SU-DHL-6 (cell line): Measurements from ENCODE around the gene SPATA16.

Experiments used
- EZH2phosphoT487 ChIP-seq: fragments of 200-600 bp; sonication (generic), shearing (Covaris generic); conservative IDR thresholded peaks from 2 replicates; pipeline ENCODE4 v1.6.1; 2018; ENCODE audit warnings: mild to moderate bottlenecking, antibody characterized with exemption, low read length, moderate library complexity, mixed read lengths
- TF ChIP-seq, protein P1 (sequence below): fragments of 200-600 bp; sonication (generic); IDR thresholded peaks from one replicate; pipeline ENCODE4 v1.5.1; 2017; ENCODE audit warnings: antibody characterized with exemption, mild to moderate bottlenecking, low read length, moderate library complexity; ENCODE audit not compliant: insufficient read depth, poor library complexity, severe bottlenecking

GRCh38 chr3:172951511-172951910 lies 189.5 kb downstream of the SPATA16 start:
- no peak for TF ChIP-seq EZH2phosphoT487
- TF ChIP-seq, protein P1, sequence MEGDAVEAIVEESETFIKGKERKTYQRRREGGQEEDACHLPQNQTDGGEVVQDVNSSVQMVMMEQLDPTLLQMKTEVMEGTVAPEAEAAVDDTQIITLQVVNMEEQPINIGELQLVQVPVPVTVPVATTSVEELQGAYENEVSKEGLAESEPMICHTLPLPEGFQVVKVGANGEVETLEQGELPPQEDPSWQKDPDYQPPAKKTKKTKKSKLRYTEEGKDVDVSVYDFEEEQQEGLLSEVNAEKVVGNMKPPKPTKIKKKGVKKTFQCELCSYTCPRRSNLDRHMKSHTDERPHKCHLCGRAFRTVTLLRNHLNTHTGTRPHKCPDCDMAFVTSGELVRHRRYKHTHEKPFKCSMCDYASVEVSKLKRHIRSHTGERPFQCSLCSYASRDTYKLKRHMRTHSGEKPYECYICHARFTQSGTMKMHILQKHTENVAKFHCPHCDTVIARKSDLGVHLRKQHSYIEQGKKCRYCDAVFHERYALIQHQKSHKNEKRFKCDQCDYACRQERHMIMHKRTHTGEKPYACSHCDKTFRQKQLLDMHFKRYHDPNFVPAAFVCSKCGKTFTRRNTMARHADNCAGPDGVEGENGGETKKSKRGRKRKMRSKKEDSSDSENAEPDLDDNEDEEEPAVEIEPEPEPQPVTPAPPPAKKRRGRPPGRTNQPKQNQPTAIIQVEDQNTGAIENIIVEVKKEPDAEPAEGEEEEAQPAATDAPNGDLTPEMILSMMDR = no peak
